HCT116 (cell line): Measurements from ENCODE around the gene GIMAP8. TPM values are rescaled to one million over a fixed set of nuclear protein-coding genes. Genes with fewer than 3 reads are reported as not detected.

Experiments used
- ATAC-seq: fragments of 200-7000 bp; cut with Tn5 transposase; 2 replicates; pipeline ENCODE4 v1.9.1; 2020; ENCODE audit warnings: mild to moderate bottlenecking, moderate library complexity
- BruUV-seq: library from RNA; stranded (reverse); fragments of 400-500 nt; replicated peaks from 2 replicates; lab custom pipeline; 2021; lab: Mats Ljungman, UMichigan
- CTCF ChIA-PET: fragments of 300-600 bp; sonication (Branson Sonifier 250); formaldehyde crosslinking; loops from one replicate; lab custom pipeline; 2021; ENCODE audit warnings: antibody characterized with exemption; lab: Charles Lee
- POLR2A ChIA-PET: fragments of 300-600, 350-600 bp; sonication (Branson Sonifier 250); formaldehyde crosslinking; loops from one replicate; lab custom pipeline; 2021; ENCODE audit warnings: antibody characterized with exemption; lab: Charles Lee
- RAD21 ChIA-PET, 2 experiments: fragments of 300-600 bp; sonication (Branson Sonifier 250); formaldehyde crosslinking; loops; one replicate each; lab custom pipeline; 2023; ENCODE audit warnings: low total read pairs in 2 of 2; ENCODE audit not compliant: uncharacterized antibody in 2 of 2, unreplicated experiment in 2 of 2, low non-redundant PET in 1 of 2; lab: Charles Lee
- DNase-seq: peaks from one replicate; pipeline ENCODE4 v3.0.0-alpha.2; 2010; ENCODE audit warnings: low read depth, low spot score
- H2AFZ ChIP-seq: fragments of 200-600 bp; shearing (Covaris generic), sonication (generic); 2 replicates; pipeline ENCODE4 v1.6.1; 2017; ENCODE audit warnings: low read depth, mixed run types, mixed read lengths, antibody characterized with exemption, low read length; ENCODE audit not compliant: poor library complexity, severe bottlenecking
- H3K27ac ChIP-seq: 2 replicates; pipeline ENCODE4 v1.5.1; 2012; ENCODE audit warnings: low read depth, low read length
- H3K27me3 ChIP-seq: fragments of 200-600 bp; sonication (generic); 2 replicates; pipeline ENCODE4 v1.6.1; 2016; ENCODE audit warnings: mixed run types, low read length, mixed read lengths; ENCODE audit not compliant: insufficient read depth
- H3K36me3 ChIP-seq, 2 experiments: fragments of 200-500 bp in 1 of 2; fragments of 200-600 bp in 1 of 2; sonication (Bioruptor generic) in 1 of 2; sonication (generic) in 1 of 2; 2 replicates each; pipeline versions ENCODE4 v1.5.1 to v1.6.1; 2014 to 2016; ENCODE audit warnings: low read length in 2 of 2, inconsistent platforms in 1 of 2, mixed read lengths in 1 of 2, mixed run types in 1 of 2; ENCODE audit not compliant: insufficient read depth in 2 of 2, control insufficient read depth in 1 of 2
- H3K4me1 ChIP-seq, 2 experiments: fragments of 200-600 bp in 1 of 2; sonication (generic) in 1 of 2; 2 replicates each; pipeline versions ENCODE4 v1.5.1 to v1.6.1; 2012 to 2017; ENCODE audit warnings: low read length in 2 of 2, inconsistent platforms in 1 of 2, mild to moderate bottlenecking in 1 of 2, mixed read lengths in 1 of 2, mixed run types in 1 of 2, moderate library complexity in 1 of 2; ENCODE audit not compliant: insufficient read depth in 2 of 2, control insufficient read depth in 1 of 2
- H3K4me2 ChIP-seq: fragments of 200-600 bp; sonication (generic); 2 replicates; pipeline ENCODE4 v1.6.1; 2017; ENCODE audit warnings: mixed run types, low read length, mixed read lengths
- H3K4me3 ChIP-seq, 2 experiments: fragments of 200-600 bp in 1 of 2; sonication (generic) in 1 of 2; replicated peaks in 1 of 2; 2 replicates each; pipeline ENCODE4 v1.5.1; 2011 to 2016; ENCODE audit warnings: low read length in 2 of 2, control low read depth in 1 of 2, low read depth in 1 of 2, mild to moderate bottlenecking in 1 of 2, mixed read lengths in 1 of 2, mixed run types in 1 of 2
- H3K79me2 ChIP-seq: fragments of 200-600 bp; sonication (generic); 2 replicates; pipeline ENCODE4 v1.6.1; 2017; ENCODE audit warnings: mild to moderate bottlenecking, mixed run types, low read length, moderate library complexity, mixed read lengths; ENCODE audit not compliant: insufficient read depth
- H3K9ac ChIP-seq: fragments of 200-600 bp; sonication (generic); 2 replicates; pipeline ENCODE4 v1.6.1; 2016; ENCODE audit warnings: low read length, mixed read lengths
- H3K9me2 ChIP-seq: fragments of 200-600 bp; sonication (generic), shearing (Covaris generic); 2 replicates; pipeline ENCODE4 v1.6.1; 2017; ENCODE audit warnings: mixed run types, mild to moderate bottlenecking, moderate library complexity; ENCODE audit not compliant: insufficient read depth
- H3K9me3 ChIP-seq, 2 experiments: fragments of 200-500 bp in 1 of 2; fragments of 200-600 bp in 1 of 2; sonication (Bioruptor generic) in 1 of 2; sonication (generic) in 1 of 2; 2 replicates each; pipeline ENCODE4 v1.6.1; 2014 to 2017; ENCODE audit warnings: low read length in 2 of 2, mixed read lengths in 2 of 2, inconsistent platforms in 1 of 2, low read depth in 1 of 2, mild to moderate bottlenecking in 1 of 2, mixed run types in 1 of 2, moderate library complexity in 1 of 2; ENCODE audit not compliant: control insufficient read depth in 1 of 2, insufficient read depth in 1 of 2
- H4K20me1 ChIP-seq: fragments of 200-600 bp; sonication (generic), shearing (Covaris generic); 2 replicates; pipeline ENCODE4 v1.6.1; 2017; ENCODE audit warnings: mixed run types, mild to moderate bottlenecking, moderate library complexity; ENCODE audit not compliant: insufficient read depth
- ATF3 ChIP-seq: IDR thresholded peaks from 2 replicates; pipeline ENCODE4 v1.6.1; 2012
- CBX3 ChIP-seq: IDR thresholded peaks from 2 replicates; pipeline ENCODE4 v1.6.1; 2012; ENCODE audit warnings: low read depth
- CEBPB ChIP-seq: IDR thresholded peaks from 2 replicates; pipeline ENCODE4 v1.6.1; 2012; ENCODE audit warnings: low read depth
- CTCF ChIP-seq, 3 experiments: fragments of 200-600 bp in 1 of 3; sonication (generic) in 1 of 3; IDR thresholded peaks in 2 of 3; conservative IDR thresholded peaks in 1 of 3; 2 replicates each; pipeline ENCODE4 v1.5.1; 2012 to 2017; ENCODE audit warnings: low read depth in 2 of 3, low read length in 2 of 3, antibody characterized with exemption in 1 of 3, borderline replicate concordance in 1 of 3, control low read depth in 1 of 3, mild to moderate bottlenecking in 1 of 3, mixed read lengths in 1 of 3, mixed run types in 1 of 3, moderate library complexity in 1 of 3; ENCODE audit not compliant: insufficient read depth in 1 of 3
- EGR1 ChIP-seq: IDR thresholded peaks from 2 replicates; pipeline ENCODE4 v1.6.1; 2012; ENCODE audit warnings: low read depth
- EZH2 ChIP-seq: fragments of 200-600 bp; sonication (generic); IDR thresholded peaks from 2 replicates; pipeline ENCODE4 v1.6.1; 2017; ENCODE audit warnings: antibody characterized with exemption, mixed run types
- FOSL1 ChIP-seq: IDR thresholded peaks from 2 replicates; pipeline ENCODE4 v1.6.1; 2012; ENCODE audit warnings: low read depth
- MAX ChIP-seq: IDR thresholded peaks from 2 replicates; pipeline ENCODE4 v1.6.1; 2012
- POLR2A ChIP-seq: IDR thresholded peaks from 2 replicates; pipeline ENCODE4 v1.7.0; 2011; ENCODE audit warnings: borderline replicate concordance; ENCODE audit not compliant: insufficient read depth, insufficient read length; ENCODE audit errors: extremely low read depth
- POLR2AphosphoS5 ChIP-seq: IDR thresholded peaks from 2 replicates; pipeline ENCODE4 v1.6.1; 2011; ENCODE audit warnings: mild to moderate bottlenecking, low read depth, low read length, moderate library complexity
- RAD21 ChIP-seq: IDR thresholded peaks from 2 replicates; pipeline ENCODE4 v1.6.1; 2012; ENCODE audit warnings: low read depth, mild to moderate bottlenecking
- SIN3A ChIP-seq: IDR thresholded peaks from 2 replicates; pipeline ENCODE4 v1.6.1; 2012; ENCODE audit warnings: low read depth
- SP1 ChIP-seq: IDR thresholded peaks from 2 replicates; pipeline ENCODE4 v1.6.1; 2012; ENCODE audit warnings: low read depth
- SRF ChIP-seq: IDR thresholded peaks from 2 replicates; pipeline ENCODE4 v1.6.1; 2012; ENCODE audit warnings: low read depth
- TCF7L2 ChIP-seq: IDR thresholded peaks from 2 replicates; pipeline ENCODE4 v1.7.0; 2011; ENCODE audit warnings: borderline replicate concordance, inconsistent platforms; ENCODE audit not compliant: insufficient read depth, insufficient read length; ENCODE audit errors: extremely low read depth
- ZBTB33 ChIP-seq: IDR thresholded peaks from 2 replicates; pipeline ENCODE4 v1.6.1; 2011; ENCODE audit warnings: mild to moderate bottlenecking, low read length, moderate library complexity; ENCODE audit not compliant: insufficient replicate concordance; ENCODE audit errors: extremely low read depth
- ZFX ChIP-seq: fragments of 450-650 bp; IDR thresholded peaks from 2 replicates; pipeline ENCODE4 v1.6.1; 2017
- ZNF274 ChIP-seq: fragments of 200-500 bp; sonication (Bioruptor generic); IDR thresholded peaks from 2 replicates; pipeline ENCODE4 v1.6.1; 2014; ENCODE audit warnings: mild to moderate bottlenecking, low read depth, low read length, inconsistent platforms
- intact Hi-C: fragments of 100-400 bp; cut with micrococcal nuclease; formaldehyde crosslinking; loops from 2 replicates; pipeline ENCODE4 v1.10.0; 2022
- total RNA-seq: library from RNA; stranded (reverse); gene quantifications from one replicate; pipeline ENCODE4 v1.2.1, GENCODE V29; 2021; ENCODE audit not compliant: unreplicated experiment

Gene GIMAP8
- total RNA-seq, 1 experiment from 2014 or later: 0.15 TPM

GRCh38 chr7:150412518-150413488, 37.6 kb upstream of the GIMAP8 start:
- CTCF ChIA-PET: no interaction called here
- no peaks in the 10 kb centered on the region for H3K79me2 ChIP-seq
- H3K9ac ChIP-seq: no peak overlapping the region
- POLR2A ChIA-PET: no interaction called here
- H3K27ac ChIP-seq: no peak overlapping the region
- TF ChIP-seq MAX (no peak), SP1 (no peak), SIN3A (no peak), SRF (no peak), EGR1 (no peak), ZFX (no peak), POLR2AphosphoS5 (no peak), CTCF (IDR thresholded peaks at IDR 0.05 in 2 of 3, conservative IDR thresholded peaks at IDR 0.05 in 1 of 3; ENCODE audit: borderline replicate concordance in 1 of 3, insufficient read depth in 1 of 3, low read depth in 2 of 3, low read length in 2 of 3) (no peak), POLR2A (no peak), ZBTB33 (no peak), CEBPB (no peak), FOSL1 (no peak), TCF7L2 (no peak), CBX3 (no peak), ZNF274 (no peak), ATF3 (no peak), RAD21 (no peak), EZH2 (no peak)
- intact Hi-C loops: no loop called here
- ATAC-seq (no peak), DNase-seq (no peak)
- no peaks in the 10 kb centered on the region for H4K20me1 ChIP-seq
- no peaks in the 10 kb centered on the region for H3K27me3 ChIP-seq
- H3K36me3 ChIP-seq: no peaks in the 10 kb centered on the region
- H3K4me3 ChIP-seq: no peak overlapping the region
- RAD21 ChIA-PET: no interaction called here
- H3K9me2 ChIP-seq: no peaks in the 10 kb centered on the region
- peaks cover 4 to 12% of the 10 kb centered on the region in 2 experiments; a peak in 2 of 4 replicates for H3K4me1 ChIP-seq
- no peak overlapping the region for H3K4me2 ChIP-seq
- no TSS peak for BruUV-seq
- no peak overlapping the region for H2AFZ ChIP-seq
- H3K9me3 ChIP-seq: no peaks in the 10 kb centered on the region
